Measurements from ENCODE around the gene FAM169A.

DNA sequence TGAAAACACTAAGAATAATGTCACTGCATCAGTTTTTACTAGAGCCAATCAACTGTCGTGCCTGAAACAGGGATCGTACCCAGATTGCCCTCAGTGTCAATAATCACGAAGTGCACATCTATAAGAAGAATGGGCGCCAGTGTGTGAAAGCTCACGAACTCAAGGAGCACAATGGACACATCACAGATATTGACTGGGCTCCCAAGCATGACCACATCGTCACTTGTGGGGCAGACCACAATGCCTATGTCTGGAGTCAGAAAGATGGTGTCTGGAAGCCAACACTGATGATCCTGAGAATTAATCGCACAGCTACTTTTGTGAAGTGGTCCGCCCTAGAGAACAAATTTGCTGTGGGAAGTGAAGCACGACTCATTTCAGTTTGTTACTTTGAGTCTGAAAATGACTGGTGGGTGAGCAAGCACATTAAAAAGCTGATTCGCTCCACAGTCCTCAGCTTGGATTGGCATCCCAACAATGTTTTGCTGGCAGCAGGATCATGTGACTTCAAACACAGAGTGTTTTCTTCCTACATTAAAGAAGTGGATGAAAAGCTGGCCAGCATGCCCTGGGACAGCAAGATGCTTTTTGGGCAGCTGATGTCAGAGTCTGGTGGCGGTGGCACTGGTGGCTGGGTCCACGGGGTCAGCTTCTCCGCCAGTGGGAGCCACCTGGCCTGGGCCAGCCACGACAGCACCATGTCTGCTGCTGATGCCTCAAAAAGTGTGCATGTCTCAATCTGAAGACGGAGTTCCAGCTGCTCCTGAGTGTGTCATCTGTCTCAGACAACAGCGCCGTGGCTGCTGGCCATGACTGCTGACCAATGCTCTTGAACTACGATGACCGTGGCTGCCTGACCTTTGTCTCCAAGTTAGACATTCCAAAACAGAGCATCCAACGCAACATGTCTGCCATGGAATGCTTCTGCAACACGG lies 66.9 kb downstream of the FAM169A start:
- TF ChIP-seq, protein P1, sequence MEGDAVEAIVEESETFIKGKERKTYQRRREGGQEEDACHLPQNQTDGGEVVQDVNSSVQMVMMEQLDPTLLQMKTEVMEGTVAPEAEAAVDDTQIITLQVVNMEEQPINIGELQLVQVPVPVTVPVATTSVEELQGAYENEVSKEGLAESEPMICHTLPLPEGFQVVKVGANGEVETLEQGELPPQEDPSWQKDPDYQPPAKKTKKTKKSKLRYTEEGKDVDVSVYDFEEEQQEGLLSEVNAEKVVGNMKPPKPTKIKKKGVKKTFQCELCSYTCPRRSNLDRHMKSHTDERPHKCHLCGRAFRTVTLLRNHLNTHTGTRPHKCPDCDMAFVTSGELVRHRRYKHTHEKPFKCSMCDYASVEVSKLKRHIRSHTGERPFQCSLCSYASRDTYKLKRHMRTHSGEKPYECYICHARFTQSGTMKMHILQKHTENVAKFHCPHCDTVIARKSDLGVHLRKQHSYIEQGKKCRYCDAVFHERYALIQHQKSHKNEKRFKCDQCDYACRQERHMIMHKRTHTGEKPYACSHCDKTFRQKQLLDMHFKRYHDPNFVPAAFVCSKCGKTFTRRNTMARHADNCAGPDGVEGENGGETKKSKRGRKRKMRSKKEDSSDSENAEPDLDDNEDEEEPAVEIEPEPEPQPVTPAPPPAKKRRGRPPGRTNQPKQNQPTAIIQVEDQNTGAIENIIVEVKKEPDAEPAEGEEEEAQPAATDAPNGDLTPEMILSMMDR (IDR thresholded peaks at IDR 0.05; ENCODE audit: insufficient read depth, low read depth, low read length): no peak
- no peak for TF ChIP-seq EZH2 (IDR thresholded peaks at IDR 0.05; ENCODE audit: insufficient read depth, low read length)

Data from astrocyte (in vitro differentiated cells and primary cell).